Activated T-helper 1 cell treated with anti-CD3 and anti-CD28 coated beads, Interleukin-12 subunit alpha, Interleukin-12 subunit beta, Interleukin-2, Interleukin-4 antibody, amounts not matched to agents 30 ng/mL and 10 ng/mL and 1 ng/mL, durations not matched to agents 14 hours and 24 hours and 36 hours (primary cell): Measurements from ENCODE around the gene WRAP73. TPM values are rescaled to one million over a fixed set of nuclear protein-coding genes. Genes with fewer than 3 reads are reported as not detected.

Experiments
- DNase-seq: peaks from one replicate; pipeline ENCODE4 v3.0.0; 2021; ENCODE audit warnings: low spot score
- H3K27ac Mint-ChIP-seq: one replicate; pipeline ENCODE4 v1.8.0; 2021; ENCODE audit warnings: mild to moderate bottlenecking, mixed read lengths
- H3K27me3 Mint-ChIP-seq: one replicate; pipeline ENCODE4 v1.8.0; 2022; ENCODE audit warnings: mild to moderate bottlenecking, moderate library complexity, mixed read lengths; ENCODE audit not compliant: insufficient read depth
- H3K36me3 Mint-ChIP-seq: one replicate; pipeline ENCODE4 v1.8.0; 2021; ENCODE audit warnings: low read depth, mixed read lengths
- H3K4me1 Mint-ChIP-seq: one replicate; pipeline ENCODE4 v1.8.0; 2021; ENCODE audit warnings: low read depth, mixed read lengths
- H3K4me3 Mint-ChIP-seq: one replicate; pipeline ENCODE4 v1.8.0; 2021; ENCODE audit warnings: mild to moderate bottlenecking, moderate library complexity, mixed read lengths
- H3K9me3 Mint-ChIP-seq: one replicate; pipeline ENCODE4 v1.8.0; 2021; ENCODE audit warnings: mixed read lengths
- intact Hi-C: fragments of 100-400 bp; cut with micrococcal nuclease; formaldehyde crosslinking; loops from one replicate; pipeline ENCODE4 v1.15.1; 2024
- total RNA-seq: library from RNA; stranded (reverse); gene quantifications from 2 replicates; pipeline ENCODE4 v1.2.3, GENCODE V29; 2022

The WRAP73 gene
- total RNA-seq, 1 donor from 2014 or later: 45.5 TPM

DNA sequence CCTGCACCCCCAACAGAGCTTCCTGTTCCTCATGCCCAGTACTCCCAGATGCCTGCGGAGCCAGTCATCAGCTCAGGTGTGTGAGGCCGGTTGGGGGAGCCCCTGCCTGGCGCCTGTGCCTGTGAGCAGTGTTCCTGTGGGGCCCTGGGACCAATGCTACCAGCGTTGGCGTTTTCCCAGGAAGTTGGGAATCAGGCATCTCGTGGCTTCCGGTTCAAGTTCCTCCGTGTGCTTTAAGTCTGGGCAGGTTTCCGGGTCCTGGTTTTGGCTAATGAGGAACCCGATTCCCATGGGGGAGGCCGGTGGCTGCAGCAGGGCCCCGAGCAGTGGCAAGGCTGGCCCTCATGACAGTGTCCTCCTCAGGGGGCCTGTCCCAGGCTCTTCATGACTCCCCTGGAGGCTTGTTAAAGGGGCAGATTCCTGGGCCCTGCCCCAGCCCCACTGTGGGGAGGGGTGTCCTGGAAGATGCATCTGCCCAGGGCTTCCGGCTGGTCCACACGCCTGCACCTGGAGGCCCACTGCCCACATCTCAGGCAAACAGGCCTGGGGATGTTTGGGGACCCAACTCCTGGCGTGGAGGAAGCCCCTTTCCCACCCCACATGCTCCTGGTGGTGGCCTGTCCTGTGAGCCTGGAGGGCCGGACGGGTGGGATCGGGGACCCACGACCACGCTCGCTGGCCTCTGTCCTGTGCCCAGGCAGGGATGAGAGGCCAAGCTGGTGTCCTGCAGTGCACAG, 28.6 kb upstream of the WRAP73 start:
- Mint-ChIP-seq H3K4me1 (peaks cover 7% of the 10 kb centered on the region), H3K4me3 (no peak overlapping the region), H3K27me3 (peaks cover 5% of the 10 kb centered on the region), H3K27ac (no peak overlapping the region), H3K36me3 (no peaks in the 10 kb centered on the region), H3K9me3 (no peaks in the 10 kb centered on the region)
- DNase-seq: no peak
- intact Hi-C loops: no loop called here

DNA sequence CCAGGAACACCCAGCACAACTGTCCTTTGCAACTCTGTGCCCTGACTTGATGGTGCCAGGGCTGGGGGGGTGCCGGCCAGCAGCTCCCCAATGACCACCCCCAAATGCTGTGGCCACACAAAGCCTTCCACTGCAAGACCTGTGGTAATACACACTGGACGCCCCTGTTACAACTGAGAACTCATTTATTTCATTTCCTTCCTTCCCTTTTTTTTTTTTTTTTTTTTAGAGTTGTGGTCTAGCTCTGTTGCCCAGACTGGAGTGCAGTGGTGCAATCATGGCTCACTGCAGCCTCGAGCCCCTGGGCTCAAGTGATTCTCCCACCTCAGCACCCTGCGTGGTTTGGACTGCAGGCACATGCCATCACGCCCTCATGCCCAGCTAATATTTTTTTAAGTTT, 27.6 kb upstream of the WRAP73 start:
- Mint-ChIP-seq H3K4me3 (no peak overlapping the region), H3K27me3 (peaks cover 5% of the 10 kb centered on the region), H3K4me1 (peaks cover 7% of the 10 kb centered on the region), H3K36me3 (no peaks in the 10 kb centered on the region), H3K27ac (no peak overlapping the region), H3K9me3 (no peaks in the 10 kb centered on the region)
- no peak for DNase-seq
- intact Hi-C loops: no loop called here

DNA sequence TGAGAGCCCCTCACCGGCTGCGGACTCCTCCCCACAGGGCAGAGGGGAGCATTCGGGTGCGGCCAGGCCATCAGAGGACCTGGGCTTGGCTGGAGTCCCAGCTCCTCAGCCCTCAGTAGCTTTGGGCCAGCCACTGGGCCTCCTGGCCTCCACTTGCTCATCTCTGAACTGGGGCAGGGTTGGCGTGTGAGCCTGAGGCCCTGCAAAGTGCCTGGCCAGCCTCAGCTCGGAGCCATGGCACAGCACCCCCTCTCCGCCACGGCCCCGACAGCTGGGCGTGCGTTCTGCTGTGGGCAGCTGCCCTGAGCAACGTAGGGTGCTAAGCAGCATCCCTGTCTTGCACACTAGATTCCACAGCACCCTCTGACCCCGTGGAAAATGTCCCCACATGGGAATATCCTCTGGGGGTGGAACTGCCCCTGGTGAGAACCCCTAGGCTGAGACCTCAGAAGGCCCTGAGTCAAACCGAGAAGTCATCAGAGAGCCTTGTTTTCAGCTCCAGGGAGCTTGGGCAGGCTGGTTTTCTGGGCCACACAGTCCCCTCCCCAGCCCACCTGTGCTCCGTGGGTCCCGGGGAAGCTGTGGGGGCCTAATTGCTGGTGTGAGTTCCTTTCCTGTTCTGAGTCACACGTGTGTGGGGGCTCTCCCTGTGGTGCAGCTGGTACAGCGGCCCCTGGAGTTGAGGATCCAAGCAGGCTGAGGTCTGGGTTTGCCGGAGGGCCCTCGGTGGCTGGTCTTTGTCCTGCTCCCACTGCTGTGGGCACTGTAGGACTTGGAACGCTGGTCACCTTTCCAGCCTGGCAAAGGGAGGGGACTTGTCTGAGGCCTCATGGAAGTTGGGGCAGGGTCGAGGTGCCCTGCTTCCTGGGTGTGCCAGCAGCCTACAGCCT, 26.9 kb upstream of the WRAP73 start:
- no peak overlapping the region for H3K27ac Mint-ChIP-seq
- no peaks in the 10 kb centered on the region for H3K36me3 Mint-ChIP-seq
- no peak for DNase-seq
- H3K4me1 Mint-ChIP-seq: peaks cover 7% of the 10 kb centered on the region
- no peaks in the 10 kb centered on the region for H3K9me3 Mint-ChIP-seq
- H3K27me3 Mint-ChIP-seq: peaks cover 5% of the 10 kb centered on the region
- intact Hi-C loops: no loop called here
- H3K4me3 Mint-ChIP-seq: no peak overlapping the region

DNA sequence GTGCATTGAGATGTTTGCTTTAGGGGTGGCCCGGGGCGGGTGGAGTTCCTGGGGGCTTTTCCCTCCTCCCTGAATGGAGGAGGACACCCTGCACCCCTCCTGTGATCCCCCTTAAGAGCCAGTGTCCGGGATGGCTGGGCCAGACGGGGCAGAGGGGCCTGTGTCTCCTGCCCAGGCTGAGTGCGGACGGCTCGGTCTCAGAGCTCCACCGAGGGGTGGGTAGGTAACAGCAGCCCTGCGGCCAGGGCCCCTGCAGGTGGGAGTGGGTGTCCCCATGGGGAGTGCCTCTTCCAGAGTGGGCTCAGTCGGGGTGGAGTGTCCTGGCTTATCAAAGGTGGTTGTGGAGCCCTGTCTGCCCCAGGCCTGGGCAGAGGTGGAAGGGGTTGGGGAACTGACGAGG, 25.5 kb upstream of the WRAP73 start:
- intact Hi-C loops: no loop called here
- H3K36me3 Mint-ChIP-seq: no peaks in the 10 kb centered on the region
- H3K4me1 Mint-ChIP-seq: peaks cover 7% of the 10 kb centered on the region
- H3K27me3 Mint-ChIP-seq: peaks cover 5% of the 10 kb centered on the region
- no peak overlapping the region for H3K27ac Mint-ChIP-seq
- H3K9me3 Mint-ChIP-seq: no peaks in the 10 kb centered on the region
- no peak for DNase-seq
- H3K4me3 Mint-ChIP-seq: no peak overlapping the region

DNA sequence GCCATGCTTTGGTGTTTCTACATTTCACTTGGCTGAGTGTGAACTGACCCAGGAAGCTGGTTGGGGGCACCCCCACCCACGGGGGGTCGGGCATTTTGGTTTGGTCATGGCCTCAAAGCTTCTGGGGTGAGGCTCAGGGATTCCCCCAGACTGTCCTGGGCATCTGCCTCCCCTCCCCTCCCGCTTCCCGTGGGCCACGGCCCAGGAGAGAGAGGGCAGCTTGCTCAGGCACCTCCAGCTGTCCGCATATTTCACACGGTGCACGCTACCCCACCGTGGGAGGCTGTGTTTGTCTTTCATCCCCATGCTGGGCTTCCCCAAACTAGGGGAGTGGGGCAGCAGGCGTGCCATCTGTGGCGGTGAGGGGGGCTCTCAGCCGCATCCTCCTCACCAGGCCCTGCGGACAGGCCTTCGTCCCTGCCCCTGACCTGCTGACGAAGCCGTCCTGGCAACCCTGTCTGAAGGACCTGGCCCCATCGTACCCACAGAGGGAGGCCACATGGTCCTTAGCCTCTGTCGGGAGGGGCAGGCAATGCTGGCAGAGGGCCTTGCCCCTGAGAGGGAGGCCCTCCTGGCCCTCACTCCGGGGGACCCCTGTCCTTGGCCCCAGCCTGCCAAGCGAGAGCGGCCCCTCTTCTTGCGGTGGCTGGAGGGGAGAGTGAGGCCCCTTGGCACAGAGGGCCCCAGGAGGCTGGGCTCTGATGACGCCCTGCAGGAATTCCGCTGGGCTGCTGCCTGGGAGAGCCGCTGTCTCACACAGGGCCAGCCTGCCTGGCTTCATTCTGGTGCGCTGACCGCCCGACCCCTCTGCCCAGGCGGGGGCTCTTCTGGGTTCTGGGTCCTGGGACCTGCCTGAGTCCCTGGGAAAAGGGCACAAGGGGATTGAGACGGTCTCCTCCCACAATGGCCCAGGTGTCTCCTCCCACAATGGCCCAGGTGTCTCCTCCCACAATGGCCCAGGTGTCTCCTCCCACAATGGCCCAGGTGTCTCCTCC, 24.5 kb upstream of the WRAP73 start:
- DNase-seq: no peak
- H3K27ac Mint-ChIP-seq: no peak overlapping the region
- intact Hi-C loops: no loop called here
- no peaks in the 10 kb centered on the region for H3K9me3 Mint-ChIP-seq
- peaks cover 3% of the 10 kb centered on the region for H3K4me1 Mint-ChIP-seq
- H3K4me3 Mint-ChIP-seq: no peak overlapping the region
- H3K27me3 Mint-ChIP-seq: peaks cover 2% of the 10 kb centered on the region
- no peaks in the 10 kb centered on the region for H3K36me3 Mint-ChIP-seq

DNA sequence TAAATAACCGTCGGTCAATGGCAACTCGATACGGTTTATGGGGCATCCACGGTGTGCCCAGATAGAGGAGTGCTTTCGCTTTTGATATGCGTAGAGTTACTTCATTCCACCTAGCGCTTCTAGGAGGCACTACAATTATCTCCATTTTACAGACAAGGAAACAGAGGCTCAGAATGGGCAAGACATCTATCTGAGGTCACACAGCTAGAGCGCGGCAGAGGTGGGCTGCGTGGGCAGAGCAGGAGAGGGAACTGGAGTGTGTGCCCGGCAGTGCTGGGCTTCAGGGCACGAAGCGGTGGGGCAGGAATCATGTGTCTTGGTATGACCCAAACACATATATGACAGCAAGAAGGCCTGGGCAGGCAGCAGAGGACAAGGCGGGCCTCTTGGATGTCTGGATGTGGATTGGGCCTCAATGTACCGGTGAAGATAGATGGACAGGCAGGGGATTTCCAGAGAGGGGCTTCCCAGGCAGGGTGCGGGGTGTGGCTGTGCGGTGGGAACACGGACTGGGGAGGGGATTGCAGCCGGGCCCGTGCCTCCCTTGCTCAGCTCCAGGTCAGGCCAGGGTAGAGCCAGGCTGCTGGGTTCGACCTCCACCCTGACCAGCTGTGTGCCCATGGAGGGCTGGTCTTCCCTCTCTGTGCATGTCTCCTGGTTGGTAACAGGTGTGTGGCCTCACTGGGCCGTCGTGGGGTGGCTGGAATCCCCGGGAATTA, 23.6 kb upstream of the WRAP73 start:
- peaks cover under 1% of the 10 kb centered on the region for H3K27me3 Mint-ChIP-seq
- no peaks in the 10 kb centered on the region for H3K9me3 Mint-ChIP-seq
- no peak overlapping the region for H3K27ac Mint-ChIP-seq
- intact Hi-C loops: no loop called here
- H3K36me3 Mint-ChIP-seq: no peaks in the 10 kb centered on the region
- no peak overlapping the region for H3K4me3 Mint-ChIP-seq
- no peak for DNase-seq
- no peaks in the 10 kb centered on the region for H3K4me1 Mint-ChIP-seq

DNA sequence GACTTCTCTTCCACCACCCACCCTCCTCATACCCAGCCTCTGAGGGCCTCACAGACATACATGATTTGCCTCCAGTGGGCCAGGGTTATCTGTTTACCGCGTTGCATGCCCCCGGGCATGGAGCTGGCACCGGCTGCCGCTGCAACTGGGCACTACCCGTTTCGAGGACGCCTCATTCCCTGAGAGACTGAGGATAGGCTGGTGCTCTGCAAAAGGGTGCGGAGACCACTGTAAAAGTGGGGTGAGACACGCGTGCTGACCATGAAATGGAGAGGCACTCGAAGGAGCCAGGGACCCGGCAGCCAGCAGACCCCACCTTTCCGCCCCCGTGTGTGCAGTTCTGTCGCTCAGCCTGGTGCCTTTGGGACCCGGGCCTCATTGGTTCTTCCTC, 23.1 kb upstream of the WRAP73 start:
- H3K27ac Mint-ChIP-seq: no peak overlapping the region
- peaks cover 2% of the 10 kb centered on the region for H3K27me3 Mint-ChIP-seq
- intact Hi-C loops: no loop called here
- no peaks in the 10 kb centered on the region for H3K36me3 Mint-ChIP-seq
- no peaks in the 10 kb centered on the region for H3K9me3 Mint-ChIP-seq
- no peaks in the 10 kb centered on the region for H3K4me1 Mint-ChIP-seq
- H3K4me3 Mint-ChIP-seq: no peak overlapping the region
- no peak for DNase-seq

DNA sequence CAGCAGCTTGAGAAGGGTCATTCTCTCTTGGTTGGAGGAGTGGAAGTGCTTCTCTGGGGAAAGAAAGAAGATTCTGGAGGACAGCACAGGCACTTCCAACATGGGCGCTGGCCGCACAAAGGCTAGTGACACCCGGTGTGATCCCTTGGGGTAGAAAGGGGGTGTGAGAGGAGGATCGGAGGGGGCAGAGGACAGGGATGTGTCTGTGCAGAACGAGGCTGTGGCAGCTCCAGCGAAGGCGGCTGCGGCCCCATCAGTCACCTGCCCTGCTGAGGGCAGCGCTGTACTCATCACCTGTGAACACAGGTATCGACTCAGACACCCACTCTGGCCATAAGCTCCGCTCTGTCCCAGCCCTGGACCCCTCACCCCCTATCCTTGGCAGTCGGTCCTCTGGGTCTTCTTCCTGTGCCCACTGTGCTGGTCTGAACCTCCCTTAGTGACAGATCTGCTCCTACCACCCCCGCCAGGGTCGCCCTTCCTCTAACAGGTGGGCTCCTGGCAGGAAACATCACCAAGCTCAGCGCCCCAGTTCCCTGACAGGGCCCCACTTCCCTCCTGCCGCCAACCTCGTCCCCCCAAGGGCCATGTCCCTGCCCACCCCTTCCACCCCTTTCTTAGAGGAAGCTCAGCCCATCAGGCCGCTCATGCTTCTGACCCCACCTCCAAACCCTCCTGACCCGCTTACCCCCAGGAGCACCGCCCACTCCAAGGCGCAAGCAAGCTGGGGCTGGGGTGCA, 22.5 kb upstream of the WRAP73 start:
- Mint-ChIP-seq H3K36me3 (no peaks in the 10 kb centered on the region), H3K27me3 (peaks cover 2% of the 10 kb centered on the region), H3K4me1 (no peaks in the 10 kb centered on the region), H3K9me3 (no peaks in the 10 kb centered on the region), H3K27ac (no peak overlapping the region), H3K4me3 (no peak overlapping the region)
- intact Hi-C loops: no loop called here
- DNase-seq: no peak

DNA sequence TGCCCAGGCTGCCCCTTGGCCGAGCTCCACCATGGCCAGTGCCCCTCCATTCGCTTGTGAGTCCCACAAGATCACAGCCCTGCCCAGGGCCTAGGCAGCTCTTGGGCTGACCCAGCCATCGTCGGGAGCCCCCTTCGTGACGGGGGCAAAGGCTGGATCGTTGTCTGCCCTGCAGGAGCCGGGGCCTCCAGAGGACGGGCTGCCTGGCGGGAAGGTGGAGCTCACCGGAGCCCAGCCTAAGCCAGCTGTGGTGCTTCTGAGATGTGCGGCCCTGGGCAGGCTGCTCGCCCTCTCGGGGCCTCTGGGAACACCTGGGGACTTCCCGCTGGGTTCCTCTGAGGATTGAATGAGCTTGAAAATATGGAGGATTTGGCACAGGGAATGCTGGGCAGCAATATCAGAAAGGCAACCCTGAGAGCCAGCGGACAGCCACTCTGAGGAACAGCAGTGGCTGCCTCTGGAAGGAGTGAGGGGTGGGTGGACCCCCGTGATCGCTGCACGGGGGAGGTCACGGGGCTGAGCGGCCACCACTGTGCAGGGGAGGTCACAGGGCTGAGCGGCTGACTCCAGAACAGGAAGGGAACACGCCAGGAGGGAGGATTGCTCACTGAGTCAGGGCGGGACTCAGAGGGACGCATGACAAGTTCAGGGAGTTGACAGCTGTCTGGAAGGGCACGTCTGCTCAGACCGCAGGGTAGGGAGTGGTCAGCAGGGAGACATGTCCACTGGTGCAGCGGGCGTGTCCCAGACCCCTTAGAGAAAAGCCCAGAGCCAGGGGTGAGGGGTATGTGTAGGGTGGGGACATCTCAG, 21.7 kb upstream of the WRAP73 start:
- no peak for DNase-seq
- peaks cover 4% of the 10 kb centered on the region for H3K27me3 Mint-ChIP-seq
- H3K4me1 Mint-ChIP-seq: no peaks in the 10 kb centered on the region
- intact Hi-C loops: no loop called here
- H3K4me3 Mint-ChIP-seq: no peak overlapping the region
- no peaks in the 10 kb centered on the region for H3K9me3 Mint-ChIP-seq
- no peak overlapping the region for H3K27ac Mint-ChIP-seq
- H3K36me3 Mint-ChIP-seq: no peaks in the 10 kb centered on the region

DNA sequence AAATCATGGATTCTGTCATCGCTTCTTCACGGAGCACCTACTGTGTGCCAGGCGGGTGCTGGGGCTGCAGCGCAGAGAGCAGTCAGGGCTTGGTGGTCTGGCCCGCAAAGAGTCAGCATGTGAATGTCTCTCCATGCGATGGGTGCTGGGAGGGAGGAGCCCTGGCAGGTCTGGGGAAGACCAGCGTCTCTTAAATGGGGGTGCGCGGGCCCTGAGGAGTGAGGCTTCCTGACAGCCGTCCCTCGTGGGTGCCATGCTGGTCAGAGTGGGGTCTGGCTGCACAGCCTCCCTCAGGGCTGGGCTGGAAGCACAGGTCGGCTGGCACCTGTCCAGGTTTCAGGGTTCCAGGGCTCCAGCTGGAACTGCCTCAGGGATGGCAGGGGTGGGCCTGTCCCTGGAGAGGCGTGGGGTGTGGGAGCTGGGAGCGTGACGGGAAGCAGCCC, 20.9 kb upstream of the WRAP73 start:
- intact Hi-C loops: no loop called here
- peaks cover 4% of the 10 kb centered on the region for H3K27me3 Mint-ChIP-seq
- no peaks in the 10 kb centered on the region for H3K36me3 Mint-ChIP-seq
- no peak overlapping the region for H3K27ac Mint-ChIP-seq
- no peak for DNase-seq
- H3K9me3 Mint-ChIP-seq: no peaks in the 10 kb centered on the region
- no peaks in the 10 kb centered on the region for H3K4me1 Mint-ChIP-seq
- H3K4me3 Mint-ChIP-seq: no peak overlapping the region

DNA sequence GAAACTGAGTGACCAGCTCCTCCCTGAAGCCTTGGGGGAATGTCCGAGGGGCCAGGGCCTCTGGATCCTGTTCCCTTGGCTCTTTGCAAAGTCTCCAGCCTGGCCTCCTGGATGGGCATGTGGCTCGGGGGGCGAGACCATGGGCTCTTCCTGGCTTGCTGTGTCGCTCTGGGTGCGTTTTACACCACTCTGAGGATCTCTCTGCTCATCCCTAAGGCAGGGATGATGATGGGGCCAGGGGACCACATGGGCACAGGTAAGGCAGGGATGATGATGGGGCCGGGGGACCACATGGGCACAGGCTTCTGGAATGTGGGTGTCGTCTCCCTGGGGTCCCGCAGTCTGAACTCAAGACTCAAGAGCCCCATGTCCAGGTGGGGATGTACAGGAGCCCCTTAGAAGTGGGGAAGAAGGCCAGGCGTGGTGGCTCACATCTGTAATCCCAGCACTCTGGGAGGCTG, 20.1 kb upstream of the WRAP73 start:
- Mint-ChIP-seq H3K27me3 (peaks cover 4% of the 10 kb centered on the region), H3K9me3 (no peaks in the 10 kb centered on the region), H3K36me3 (no peaks in the 10 kb centered on the region), H3K4me3 (no peak overlapping the region), H3K4me1 (no peaks in the 10 kb centered on the region), H3K27ac (no peak overlapping the region)
- intact Hi-C loops: no loop called here
- DNase-seq: no peak
